Measurements from ENCODE around the gene SLC35E4. TPM values are rescaled to one million over a fixed set of nuclear protein-coding genes. Genes with fewer than 3 reads are reported as not detected.
"Not testable (repeated sequence)": the region's sequence is repeated elsewhere in the genome, so short reads cannot be mapped to it uniquely, and the experiment has no call there.

Gene SLC35E4
- total RNA-seq, 1 experiment from 2014 or later, result 5.5 TPM

- no TSS peak for BruUV-seq (replicated peaks)
- intact Hi-C loops (cut with micrococcal nuclease; ENCODE audit: unreplicated experiment) (no loop called here), in situ Hi-C loops (cut with HindIII; ENCODE audit: low pct_unique_long_range_greater_than_20kb, low sequenced_read_pairs) (no loop called here)
- TF ChIP-seq SIN3A (IDR thresholded peaks at IDR 0.05; ENCODE audit: borderline replicate concordance, insufficient read depth, low read depth, low read length), result no peak
- no peak for TF ChIP-seq CTCF (IDR thresholded peaks at IDR 0.05)
- no peak for TF ChIP-seq POLR2AphosphoS5 (IDR thresholded peaks at IDR 0.05; ENCODE audit: low read depth, low read length)
- no peak for DNase-seq (ENCODE audit: low read depth, low spot score)
- H3K36me3 ChIP-seq (ENCODE audit: control insufficient read depth, insufficient read depth, low read length), result no peaks in the 10 kb centered on the region
- no peaks in the 10 kb centered on the region for H3K4me1 ChIP-seq (ENCODE audit: control insufficient read depth, insufficient read depth, low read length)
- H3K27ac ChIP-seq (ENCODE audit: low read length), result no peak overlapping the region
- H3K4me3 ChIP-seq (ENCODE audit: low read depth in 2 of 2, low read length in 2 of 2), result no peak overlapping the region
- ChIA-PET POLR2A (no interaction called here), CTCF (interaction anchor here (0.5 to 0.6 kb wide), 2 partner anchors 8 to 337 kb away, joined by 3 read pairs; partner anchors contain the start of gene CASTOR1)
- ATAC-seq, result no peak
- no peaks in the 10 kb centered on the region for H3K9me3 ChIP-seq (ENCODE audit: control insufficient read depth, insufficient read depth, low read depth, low read length)
- H3K27me3 ChIP-seq (ENCODE audit: control insufficient read depth, insufficient read depth, low read length), result no peaks in the 10 kb centered on the region
Measured at GRCh38 chr22:30626413-30626812, 9.2 kb upstream of the SLC35E4 start.

DNA sequence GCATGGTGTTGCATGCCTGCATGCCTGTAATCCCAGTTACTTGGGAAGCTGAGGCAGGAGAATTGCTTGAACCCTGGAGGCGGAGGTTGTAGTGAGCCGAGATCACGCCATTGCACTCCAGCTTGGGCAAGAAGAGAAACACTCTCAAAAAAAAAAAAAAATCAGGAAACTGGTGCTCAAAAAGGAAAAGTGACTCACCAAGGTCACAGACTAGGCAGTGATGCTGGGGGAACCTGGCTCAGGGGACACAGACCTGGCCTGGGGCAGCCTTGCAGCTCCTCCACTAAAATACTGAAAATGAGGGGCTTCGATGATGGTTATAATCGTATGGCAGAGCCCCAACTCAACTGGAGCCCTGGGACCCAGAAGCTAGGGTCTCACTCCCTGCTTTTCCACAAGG lies 8.1 kb upstream of the SLC35E4 start:
- Histone ChIP-seq H3K4me1 (ENCODE audit: control insufficient read depth, insufficient read depth, low read length) (no peaks in the 10 kb centered on the region), H3K27ac (ENCODE audit: low read length) (no peak overlapping the region), H3K27me3 (ENCODE audit: control insufficient read depth, insufficient read depth, low read length) (no peaks in the 10 kb centered on the region), H3K9me3 (ENCODE audit: control insufficient read depth, insufficient read depth, low read depth, low read length) (no peaks in the 10 kb centered on the region), H3K36me3 (ENCODE audit: control insufficient read depth, insufficient read depth, low read length) (no peaks in the 10 kb centered on the region), H3K4me3 (ENCODE audit: low read depth in 2 of 2, low read length in 2 of 2) (no peak overlapping the region)
- no peak for DNase-seq (ENCODE audit: low read depth, low spot score)
- no TSS peak for BruUV-seq (replicated peaks)
- intact Hi-C loops (cut with micrococcal nuclease; ENCODE audit: unreplicated experiment), result no loop called here
- POLR2A ChIA-PET, result no interaction called here
- in situ Hi-C loops (cut with HindIII; ENCODE audit: low pct_unique_long_range_greater_than_20kb, low sequenced_read_pairs), result no loop called here
- no peak for ATAC-seq
- TF ChIP-seq SIN3A (IDR thresholded peaks at IDR 0.05; ENCODE audit: borderline replicate concordance, insufficient read depth, low read depth, low read length), result no peak
- TF ChIP-seq POLR2AphosphoS5 (IDR thresholded peaks at IDR 0.05; ENCODE audit: low read depth, low read length), result no peak
- CTCF ChIA-PET, result no interaction called here

GRCh38 chr22:30628491-30628890 lies 7.1 kb upstream of the SLC35E4 start:
- no peak for ATAC-seq
- H3K4me1 ChIP-seq (ENCODE audit: control insufficient read depth, insufficient read depth, low read length), result no peaks in the 10 kb centered on the region
- no peak overlapping the region for H3K4me3 ChIP-seq (ENCODE audit: low read depth in 2 of 2, low read length in 2 of 2)
- no peaks in the 10 kb centered on the region for H3K36me3 ChIP-seq (ENCODE audit: control insufficient read depth, insufficient read depth, low read length)
- H3K27ac ChIP-seq (ENCODE audit: low read length), result no peak overlapping the region
- ChIA-PET POLR2A (no interaction called here), CTCF (interaction anchor here (0.5 to 1.3 kb wide), 2 partner anchors 33 to 126 kb away, joined by 4 to 6 read pairs; no protein-coding TSS in a partner anchor)
- in situ Hi-C loops (cut with HindIII; ENCODE audit: low pct_unique_long_range_greater_than_20kb, low sequenced_read_pairs) (no loop called here), intact Hi-C loops (cut with micrococcal nuclease; ENCODE audit: unreplicated experiment) (no loop called here)
- DNase-seq (ENCODE audit: low read depth, low spot score), result no peak
- no peaks in the 10 kb centered on the region for H3K9me3 ChIP-seq (ENCODE audit: control insufficient read depth, insufficient read depth, low read depth, low read length)
- no TSS peak for BruUV-seq (replicated peaks)
- TF ChIP-seq, protein P1, sequence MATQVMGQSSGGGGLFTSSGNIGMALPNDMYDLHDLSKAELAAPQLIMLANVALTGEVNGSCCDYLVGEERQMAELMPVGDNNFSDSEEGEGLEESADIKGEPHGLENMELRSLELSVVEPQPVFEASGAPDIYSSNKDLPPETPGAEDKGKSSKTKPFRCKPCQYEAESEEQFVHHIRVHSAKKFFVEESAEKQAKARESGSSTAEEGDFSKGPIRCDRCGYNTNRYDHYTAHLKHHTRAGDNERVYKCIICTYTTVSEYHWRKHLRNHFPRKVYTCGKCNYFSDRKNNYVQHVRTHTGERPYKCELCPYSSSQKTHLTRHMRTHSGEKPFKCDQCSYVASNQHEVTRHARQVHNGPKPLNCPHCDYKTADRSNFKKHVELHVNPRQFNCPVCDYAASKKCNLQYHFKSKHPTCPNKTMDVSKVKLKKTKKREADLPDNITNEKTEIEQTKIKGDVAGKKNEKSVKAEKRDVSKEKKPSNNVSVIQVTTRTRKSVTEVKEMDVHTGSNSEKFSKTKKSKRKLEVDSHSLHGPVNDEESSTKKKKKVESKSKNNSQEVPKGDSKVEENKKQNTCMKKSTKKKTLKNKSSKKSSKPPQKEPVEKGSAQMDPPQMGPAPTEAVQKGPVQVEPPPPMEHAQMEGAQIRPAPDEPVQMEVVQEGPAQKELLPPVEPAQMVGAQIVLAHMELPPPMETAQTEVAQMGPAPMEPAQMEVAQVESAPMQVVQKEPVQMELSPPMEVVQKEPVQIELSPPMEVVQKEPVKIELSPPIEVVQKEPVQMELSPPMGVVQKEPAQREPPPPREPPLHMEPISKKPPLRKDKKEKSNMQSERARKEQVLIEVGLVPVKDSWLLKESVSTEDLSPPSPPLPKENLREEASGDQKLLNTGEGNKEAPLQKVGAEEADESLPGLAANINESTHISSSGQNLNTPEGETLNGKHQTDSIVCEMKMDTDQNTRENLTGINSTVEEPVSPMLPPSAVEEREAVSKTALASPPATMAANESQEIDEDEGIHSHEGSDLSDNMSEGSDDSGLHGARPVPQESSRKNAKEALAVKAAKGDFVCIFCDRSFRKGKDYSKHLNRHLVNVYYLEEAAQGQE (IDR thresholded peaks at IDR 0.05; ENCODE audit: insufficient read depth in 1 of 2, low read depth in 2 of 2, low read length in 1 of 2), result no peak
- TF ChIP-seq TCF7L2 (IDR thresholded peaks at IDR 0.05; ENCODE audit: low read depth, low read length) (no peak), POLR2AphosphoS5 (IDR thresholded peaks at IDR 0.05; ENCODE audit: low read depth, low read length) (no peak), SIN3A (IDR thresholded peaks at IDR 0.05; ENCODE audit: borderline replicate concordance, insufficient read depth, low read depth, low read length) (no peak), CTCF (IDR thresholded peaks at IDR 0.05) (no peak)
- no peaks in the 10 kb centered on the region for H3K27me3 ChIP-seq (ENCODE audit: control insufficient read depth, insufficient read depth, low read length)

GRCh38 chr22:30631469-30631868 lies 4.1 kb upstream of the SLC35E4 start:
- H3K27ac ChIP-seq (ENCODE audit: low read length); in situ Hi-C loops (cut with HindIII; ENCODE audit: low pct_unique_long_range_greater_than_20kb, low sequenced_read_pairs); BruUV-seq (replicated peaks); intact Hi-C loops (cut with micrococcal nuclease; ENCODE audit: unreplicated experiment); H3K36me3 ChIP-seq (ENCODE audit: control insufficient read depth, insufficient read depth, low read length); CTCF ChIA-PET; H3K4me3 ChIP-seq (ENCODE audit: low read depth in 2 of 2, low read length in 2 of 2); DNase-seq (ENCODE audit: low read depth, low spot score); ATAC-seq; H3K4me1 ChIP-seq (ENCODE audit: control insufficient read depth, insufficient read depth, low read length); POLR2A ChIA-PET; H3K9me3 ChIP-seq (ENCODE audit: control insufficient read depth, insufficient read depth, low read depth, low read length); H3K27me3 ChIP-seq (ENCODE audit: control insufficient read depth, insufficient read depth, low read length): not testable (repeated sequence)
